ENCODE data around the gene ZNF488.
"Not testable (repeated sequence)": the region's sequence is repeated elsewhere in the genome, so short reads cannot be mapped to it uniquely, and the experiment has no call there.

ZNF488 gene, protein sequence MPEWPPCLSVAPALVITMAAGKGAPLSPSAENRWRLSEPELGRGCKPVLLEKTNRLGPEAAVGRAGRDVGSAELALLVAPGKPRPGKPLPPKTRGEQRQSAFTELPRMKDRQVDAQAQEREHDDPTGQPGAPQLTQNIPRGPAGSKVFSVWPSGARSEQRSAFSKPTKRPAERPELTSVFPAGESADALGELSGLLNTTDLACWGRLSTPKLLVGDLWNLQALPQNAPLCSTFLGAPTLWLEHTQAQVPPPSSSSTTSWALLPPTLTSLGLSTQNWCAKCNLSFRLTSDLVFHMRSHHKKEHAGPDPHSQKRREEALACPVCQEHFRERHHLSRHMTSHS

DNA sequence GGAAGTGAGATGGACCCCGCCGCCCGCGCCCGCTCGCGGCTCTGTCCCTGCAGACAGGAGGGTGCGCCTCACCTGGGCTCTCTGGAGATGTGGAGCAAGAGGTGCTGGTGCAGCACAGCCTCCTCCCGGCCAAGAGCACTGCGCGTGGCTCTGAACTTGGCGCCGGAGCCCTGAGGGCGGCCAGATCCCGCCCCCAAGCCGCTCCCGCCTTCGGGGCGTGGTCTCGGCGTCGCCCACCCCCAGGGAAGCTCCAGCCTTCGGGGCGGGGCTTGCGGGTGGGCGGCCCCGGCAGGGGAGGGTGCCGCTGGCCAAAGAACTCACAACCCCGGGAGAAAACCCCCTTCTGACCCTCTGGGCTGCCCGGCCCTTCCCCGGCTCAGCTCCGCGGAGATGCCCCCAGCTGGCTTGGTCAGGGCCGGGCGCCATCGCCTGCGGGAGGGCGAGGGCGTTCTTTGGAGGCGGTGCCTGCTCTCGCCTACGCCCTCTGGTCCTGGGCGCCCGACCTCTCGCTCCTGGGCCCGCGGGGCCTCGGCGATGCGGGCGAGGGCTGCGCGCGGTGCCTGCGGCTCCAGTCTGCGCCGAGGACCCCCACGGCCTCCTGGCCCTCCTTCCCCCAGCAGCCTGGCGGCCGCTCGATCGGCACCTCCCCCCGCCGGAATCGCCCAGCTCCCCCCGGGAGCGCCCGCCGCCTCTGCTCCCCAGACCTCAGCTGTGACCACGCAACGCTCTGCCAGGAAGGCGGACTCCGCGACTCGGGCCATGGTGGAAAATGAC lies at the start of gene ZNF488:
Gene ZNF488 (minus strand): TSS at position 146 of the 774 bp plus-strand sequence. CDS start 15,464 bp downstream, outside the sequence.
- DNase-seq, result peak; percentile 82 to 91 (median 85)

DNA sequence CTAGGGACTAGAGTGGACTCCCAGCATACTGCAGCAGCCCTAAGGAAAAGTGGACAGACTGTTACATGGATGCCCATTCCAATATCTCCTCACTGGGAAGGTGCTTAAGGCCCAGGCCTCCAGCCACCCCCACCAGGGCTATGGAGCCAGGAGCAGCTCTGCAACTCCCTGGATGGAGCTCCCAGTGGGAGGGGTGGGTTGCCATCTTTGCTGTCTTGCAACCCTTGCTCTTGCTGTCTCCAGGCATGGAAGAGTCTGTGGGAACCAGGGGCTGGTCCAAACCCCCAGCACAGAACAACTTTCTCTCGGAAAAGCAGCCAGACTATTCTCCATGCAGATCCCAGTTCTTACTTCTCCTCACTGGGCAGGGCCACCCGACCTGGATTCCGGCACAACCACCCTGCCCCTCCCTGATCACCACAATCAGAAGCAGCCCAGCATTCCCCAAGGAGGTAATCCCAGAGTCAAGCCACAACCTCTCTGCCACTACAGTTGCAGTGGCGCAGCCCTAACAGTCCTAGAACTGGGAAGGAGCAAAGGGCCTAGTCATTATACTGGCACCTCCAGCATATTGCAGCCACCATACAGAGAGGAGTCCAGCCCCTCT lies 41.8 kb upstream of the ZNF488 start:
- no peak for DNase-seq

DNA sequence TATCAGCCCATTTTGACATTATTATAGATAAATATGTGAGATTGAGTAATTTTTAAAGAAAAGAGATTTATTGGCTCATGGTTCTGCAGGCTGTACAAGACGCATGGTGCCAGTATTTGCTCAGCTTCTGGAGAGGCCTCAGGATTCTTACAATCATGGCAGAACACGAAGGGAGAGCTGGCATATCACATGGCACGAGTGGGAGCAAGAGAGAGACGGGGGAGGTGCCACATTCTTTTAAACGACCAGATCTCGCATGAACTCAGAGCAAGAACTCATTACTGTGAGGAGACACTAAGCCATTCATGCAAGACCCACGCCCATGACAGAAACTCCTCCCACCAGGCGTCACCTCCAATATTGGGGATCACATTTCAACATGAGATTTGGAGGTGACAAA lies 40.1 kb upstream of the ZNF488 start:
- DNase-seq, result no peak

DNA sequence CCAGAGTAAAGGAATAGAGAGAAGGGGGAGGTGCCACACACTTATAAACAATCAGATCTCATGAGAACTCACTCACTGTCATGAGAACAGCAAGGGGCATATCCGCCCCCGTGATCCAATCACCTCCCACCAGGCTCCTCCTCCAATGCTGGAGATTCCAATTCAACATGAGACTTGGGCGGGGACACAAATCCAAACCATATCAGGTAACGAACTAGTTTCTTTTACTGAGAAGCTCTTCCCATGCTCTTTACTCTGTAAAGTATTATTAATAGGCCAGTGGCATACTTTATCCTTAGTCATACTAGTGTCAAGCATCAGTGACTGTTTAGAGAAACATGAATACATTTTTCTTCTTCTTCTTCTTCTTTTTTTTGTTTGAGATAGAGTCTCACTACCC lies 39.4 kb upstream of the ZNF488 start:
- DNase-seq, result no peak

DNA sequence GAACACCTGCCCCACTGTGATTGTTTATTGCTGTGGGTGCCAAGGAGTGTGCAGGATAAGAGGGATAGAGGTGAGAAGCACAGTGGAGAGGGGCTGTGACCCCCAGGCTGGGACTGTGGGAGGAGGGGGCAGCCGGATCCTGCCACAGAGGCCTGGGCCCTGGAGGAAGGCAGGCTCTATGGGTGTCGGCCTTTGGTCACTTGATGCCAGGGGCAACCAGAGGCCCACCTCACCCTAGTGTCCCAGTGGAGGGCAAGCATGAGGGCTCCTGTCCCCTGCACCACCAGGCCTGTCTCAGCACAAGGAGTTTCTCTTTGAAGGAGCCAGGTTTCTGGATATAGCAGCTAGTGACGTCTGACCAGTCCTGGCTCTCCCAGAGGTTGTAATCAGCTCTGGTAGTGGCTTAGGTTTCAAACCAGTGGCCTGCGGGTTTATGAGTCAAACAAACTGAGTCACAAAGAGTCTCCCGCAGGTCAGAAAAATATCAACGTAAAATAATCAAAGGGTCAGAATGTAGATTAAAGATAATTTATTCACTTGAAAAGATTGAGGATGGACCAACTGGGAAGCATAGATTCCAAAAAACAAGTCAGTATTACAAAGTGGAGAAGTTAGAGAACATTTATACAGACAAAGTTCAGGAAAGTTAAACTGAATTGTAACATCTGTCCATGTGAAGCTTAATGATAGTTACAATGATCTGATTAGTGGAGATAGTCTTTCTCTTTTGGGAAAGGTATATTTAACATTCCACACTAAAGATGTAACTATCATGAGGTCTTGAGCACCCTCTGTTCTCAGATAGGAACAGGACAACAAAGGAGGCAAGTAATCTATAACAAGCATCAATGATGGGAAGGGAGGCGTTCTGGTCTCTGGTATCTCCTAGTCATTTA lies 37.2 kb upstream of the ZNF488 start:
- DNase-seq, result no peak

DNA sequence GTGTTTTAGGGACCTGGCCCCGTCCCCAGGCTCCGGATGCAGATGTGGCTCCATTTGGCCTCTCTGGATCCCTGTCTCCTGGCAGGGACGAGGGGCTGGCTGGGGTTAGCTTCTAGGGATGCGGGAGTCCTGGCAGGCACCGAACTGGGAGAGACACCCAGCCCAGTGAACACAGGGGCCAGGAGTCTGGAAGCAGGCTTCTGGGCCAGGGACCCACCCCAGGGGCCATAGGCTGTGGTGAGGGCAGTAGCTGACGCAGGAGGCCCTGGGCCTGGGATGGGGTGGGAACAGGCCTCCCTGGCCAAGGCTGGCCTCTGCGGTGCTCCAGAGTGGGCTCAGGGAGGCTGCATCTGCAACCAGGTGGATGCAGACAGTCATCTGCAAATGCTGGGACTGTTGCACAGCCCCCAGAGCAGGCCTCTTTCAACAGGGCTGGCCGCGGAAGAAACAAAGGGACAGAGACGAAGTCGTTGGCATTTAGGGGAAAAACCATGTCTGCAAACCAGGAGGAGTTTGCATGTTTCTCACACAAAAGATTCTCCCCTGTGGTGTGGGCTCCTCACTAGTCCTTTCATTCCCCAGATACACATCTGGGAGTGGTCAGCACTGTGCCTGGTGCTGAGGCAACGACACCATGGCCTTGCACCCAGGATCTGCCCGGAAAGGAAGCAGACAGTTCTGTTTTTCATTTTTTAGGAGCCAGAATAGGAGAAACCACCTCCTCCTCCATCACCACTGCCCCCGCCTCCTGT lies 36.4 kb upstream of the ZNF488 start:
- DNase-seq, result no peak

DNA sequence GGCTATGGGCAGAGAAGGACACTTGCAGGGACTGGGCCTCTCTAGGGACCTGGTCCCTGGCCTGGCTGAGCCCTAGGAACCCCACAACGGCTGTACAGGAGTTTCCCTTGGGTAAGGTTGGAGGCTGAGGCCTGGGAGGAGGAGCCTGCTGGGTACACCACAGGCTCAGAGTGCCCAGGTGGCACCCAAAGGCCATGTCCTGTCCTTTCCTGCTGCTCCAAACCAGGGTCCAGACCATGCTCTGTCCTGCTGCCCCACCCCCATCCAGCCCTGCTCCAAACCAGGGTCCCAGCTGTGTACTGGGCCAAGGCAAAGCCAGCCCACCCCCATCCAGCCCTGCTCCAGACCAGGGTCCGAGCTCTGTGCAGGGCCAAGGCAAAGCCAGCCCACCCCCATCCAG lies 35.3 kb upstream of the ZNF488 start:
- DNase-seq, result no peak

DNA sequence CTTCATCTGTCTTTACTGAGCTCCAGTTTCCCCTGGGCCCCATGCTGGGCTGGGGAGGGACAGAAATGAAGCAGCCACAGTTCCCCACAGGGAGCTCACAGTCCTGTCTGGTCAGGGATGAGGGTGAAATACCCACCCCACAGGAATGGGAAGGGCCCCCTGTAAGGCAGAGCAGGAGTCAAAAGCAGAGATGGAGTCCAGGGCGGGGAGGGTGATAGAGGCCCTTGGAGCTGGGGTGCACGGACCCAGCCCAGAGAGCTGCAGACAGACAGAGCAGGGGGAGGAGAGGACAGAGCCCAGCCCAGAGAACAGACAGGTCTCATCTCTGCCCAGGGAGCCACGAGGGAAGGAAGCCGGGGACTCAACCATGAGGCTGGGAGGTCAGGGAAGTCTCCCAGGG lies 34.9 kb upstream of the ZNF488 start:
- DNase-seq, result no peak

DNA sequence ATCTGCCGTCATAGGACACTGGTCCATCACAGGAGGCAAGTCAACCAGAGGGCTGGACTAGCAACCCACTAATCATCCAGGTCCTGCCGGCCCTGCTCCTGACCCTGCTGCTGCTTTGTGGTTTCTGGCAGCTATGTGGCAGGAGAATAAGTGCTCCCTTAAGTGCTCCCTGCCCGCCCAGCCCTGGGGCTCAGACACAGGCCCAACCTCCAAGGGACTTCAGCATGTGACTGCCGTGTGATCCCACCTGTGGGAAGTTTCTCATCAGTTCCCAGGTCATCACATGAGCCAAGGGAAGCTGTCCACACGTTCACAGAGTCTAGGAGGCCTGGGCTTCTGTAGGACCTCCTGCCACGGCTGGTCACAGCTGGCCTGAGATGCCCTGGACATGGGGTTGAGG lies 34.2 kb upstream of the ZNF488 start:
- no peak for DNase-seq

DNA sequence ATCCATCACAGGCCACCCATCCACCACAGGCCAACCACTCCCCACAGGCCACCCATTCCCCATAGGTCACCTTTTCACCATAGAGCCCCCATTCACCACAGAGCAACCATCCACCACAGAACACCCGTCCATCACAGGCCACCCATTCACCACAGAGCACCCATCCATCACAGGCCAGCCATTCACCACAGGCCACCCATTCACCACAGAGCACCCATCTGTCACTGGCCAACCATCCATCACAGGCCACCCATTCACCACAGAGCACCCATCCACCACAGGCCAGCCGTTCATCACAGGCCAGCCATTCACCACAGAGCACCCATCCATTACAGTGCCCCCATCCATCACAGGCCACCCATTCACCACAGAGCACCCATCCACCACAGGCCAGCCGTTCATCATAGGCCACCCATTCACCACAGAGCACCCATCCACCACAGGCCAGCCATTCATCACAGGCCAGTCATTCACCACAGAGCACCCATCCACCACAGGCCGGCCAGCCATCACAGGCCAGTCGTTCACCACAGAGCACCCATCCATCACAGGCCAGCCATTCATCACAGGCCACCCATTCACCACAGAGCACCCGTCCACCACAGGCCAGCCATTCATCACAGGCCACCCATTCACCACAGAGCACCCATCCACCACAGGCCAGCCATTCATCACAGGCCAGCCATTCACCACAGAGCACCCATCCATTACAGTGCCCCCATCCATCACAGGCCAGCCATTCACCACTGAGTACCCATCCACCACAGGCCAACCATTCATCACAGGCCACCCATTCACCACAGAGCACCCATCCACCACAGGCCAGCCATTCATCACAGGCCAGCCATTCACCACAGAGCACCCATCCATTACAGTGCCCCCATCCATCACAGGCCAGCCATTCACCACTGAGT lies 32.5 kb upstream of the ZNF488 start:
- not testable (repeated sequence) for DNase-seq

DNA sequence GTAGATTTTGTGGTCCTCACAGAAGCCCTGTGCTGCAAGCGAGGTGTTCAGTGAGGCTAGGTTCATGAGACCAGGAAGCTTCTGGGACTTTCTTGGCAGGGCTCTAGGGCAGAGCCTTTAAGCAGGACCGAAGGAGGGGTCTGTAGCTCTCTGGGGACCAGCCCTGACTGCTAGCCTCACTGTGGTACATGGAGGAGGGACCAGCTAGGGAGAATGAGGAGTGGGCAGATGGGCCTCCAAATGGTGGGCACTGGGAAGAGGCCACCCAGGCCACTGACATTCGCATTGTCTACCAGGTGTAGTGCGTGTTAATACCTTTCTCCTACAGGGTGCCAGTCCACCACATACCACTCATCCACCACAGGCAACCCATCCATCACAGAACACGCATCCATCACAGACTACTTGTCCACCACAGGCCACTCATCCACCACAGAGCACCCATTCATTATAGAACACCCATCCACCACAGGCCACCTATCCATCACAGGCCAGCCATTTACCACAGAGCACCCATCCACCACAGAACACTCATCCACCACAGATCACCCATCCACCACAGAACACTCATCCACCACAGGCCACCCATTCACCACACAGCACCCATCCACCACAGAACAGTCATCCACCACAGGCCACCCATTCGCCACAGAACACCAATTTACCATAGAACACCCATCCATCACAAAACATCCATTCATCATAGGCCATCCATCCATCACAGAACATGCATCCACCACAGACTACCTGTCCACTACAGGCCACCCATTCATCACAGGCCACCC lies 31.6 kb upstream of the ZNF488 start:
- no peak for DNase-seq

DNA sequence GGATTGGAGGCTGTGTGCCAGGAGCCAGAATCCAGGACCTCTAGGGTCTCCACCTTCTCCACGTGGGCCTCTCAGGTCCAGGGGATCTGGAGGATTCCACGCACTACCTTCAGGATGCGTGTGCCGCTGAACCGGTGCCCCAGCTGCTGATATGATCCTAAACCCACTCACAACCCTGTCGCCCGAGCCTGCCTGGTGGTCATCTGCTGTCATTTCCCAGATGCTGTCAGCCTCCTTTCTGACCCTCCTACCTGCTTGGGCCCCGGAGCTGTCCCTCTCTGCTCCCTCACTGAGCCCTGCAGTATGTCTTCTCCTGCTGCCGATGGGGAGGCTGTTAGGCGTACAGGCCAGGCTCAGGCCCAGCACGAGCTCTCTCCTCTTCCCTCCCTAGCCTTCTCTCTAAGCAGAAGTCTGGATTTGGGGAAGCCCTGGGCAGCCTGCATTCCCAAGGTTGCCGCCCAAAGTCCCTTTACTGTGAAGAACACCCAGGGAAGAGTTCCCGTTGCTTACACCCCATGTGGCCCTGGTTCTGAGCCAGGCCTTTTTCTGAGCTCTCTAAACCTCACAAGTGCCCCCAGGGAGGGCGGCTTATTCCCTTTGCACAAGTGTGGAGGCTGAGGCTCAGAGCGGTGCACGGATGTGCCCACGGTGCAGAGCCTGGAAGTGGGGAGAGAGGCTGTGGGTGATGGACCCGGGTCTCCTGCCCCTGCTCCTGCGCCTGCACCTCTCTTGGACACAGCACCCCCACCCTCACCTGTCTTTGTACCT lies 30.8 kb upstream of the ZNF488 start:
- no peak for DNase-seq

DNA sequence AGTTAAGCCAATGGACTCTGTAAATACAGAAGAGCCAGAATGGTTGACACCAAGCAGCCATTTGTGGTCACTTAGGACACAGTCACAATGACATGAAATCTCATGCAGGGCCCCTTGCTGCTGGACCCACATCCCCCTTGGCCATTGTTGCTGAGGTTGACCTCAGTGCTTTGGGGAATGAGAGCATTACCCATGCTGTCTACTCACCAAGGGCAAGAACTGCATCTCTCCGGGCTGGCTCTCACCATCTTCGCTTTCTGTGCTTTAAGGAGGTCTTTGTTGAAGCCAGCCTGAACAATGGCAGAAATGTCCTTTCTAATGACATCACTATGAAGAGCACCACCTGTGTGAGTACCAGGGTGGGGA lies 30.1 kb upstream of the ZNF488 start:
- no peak for DNase-seq

DNA sequence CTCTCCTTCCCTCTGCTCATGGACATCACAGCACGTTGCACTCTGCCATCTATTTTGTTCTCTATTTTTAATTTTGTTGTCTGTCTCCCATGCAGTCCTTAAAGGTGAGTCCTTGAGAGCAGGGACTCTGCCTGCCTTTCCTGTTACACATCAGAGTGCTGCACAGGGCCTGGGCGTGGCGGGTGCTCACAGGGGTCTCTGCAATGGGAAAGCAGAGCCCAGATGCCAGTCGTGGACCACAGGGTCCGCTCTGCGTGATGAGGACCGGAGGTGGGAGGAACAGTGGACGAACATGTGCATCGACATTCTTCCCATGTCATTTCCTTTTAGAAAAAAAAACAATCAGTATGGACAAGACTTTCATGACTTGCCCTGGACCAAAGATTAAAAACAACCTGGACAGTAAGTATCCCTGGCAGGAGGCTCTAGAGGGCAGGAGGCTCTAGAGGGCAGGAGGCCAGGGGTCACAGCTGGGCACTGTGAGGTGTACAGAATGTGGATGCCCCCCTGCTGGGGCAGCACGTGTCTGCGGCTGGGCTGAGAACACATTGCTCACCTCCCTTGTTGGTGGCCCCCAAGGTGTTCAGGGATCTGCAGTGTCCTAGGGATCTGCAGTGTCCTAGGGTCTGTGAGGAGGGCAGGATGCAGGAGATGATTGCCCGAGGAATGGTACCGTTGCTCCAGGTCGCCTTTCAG lies 29.6 kb upstream of the ZNF488 start:
- DNase-seq, result no peak

DNA sequence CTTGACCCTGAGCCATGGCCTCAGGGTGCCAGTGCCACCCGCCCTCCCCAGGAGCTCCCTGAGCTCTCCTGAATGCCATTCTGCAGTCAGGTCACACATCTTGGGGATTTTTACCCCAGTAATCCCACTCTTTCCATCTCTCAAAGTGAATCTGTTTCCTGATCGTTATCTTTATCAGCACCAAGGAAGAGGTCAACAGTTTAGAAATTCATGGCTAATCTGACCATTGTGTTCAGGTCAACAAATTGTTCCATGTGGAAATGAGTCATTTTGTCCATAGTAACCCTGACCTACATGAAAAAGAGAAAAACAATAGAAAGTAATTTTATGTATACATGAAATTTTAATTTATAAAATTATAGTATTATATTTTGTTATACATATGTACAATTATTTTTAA lies 28.8 kb upstream of the ZNF488 start:
- DNase-seq, result no peak

DNA sequence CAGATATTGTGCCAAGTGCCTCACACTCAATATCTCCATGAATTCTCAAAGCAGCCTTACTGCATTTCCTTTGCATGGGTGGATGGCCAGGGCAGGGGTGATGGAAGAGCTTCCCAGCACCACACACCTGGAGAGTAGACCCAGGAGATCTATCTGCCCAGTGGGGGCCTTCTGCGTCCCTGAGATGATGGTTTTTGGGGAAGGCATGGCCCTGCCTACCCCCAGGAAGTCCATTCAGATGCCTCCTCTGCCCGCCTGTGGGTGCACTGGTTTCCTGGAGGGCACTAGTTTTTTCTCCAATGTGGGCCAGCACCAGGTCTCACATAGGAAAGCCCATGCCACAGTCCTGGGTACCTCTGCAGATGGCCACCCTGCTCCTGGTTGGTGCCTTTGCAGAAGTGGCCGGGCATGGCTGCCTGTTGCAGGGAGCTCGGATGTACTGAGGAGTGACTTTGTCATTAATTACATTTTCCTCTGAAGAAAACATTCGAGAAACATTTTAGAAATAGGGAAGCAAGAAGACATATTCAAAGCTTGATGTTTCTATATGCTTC lies 28.2 kb upstream of the ZNF488 start:
- DNase-seq, result no peak

DNA sequence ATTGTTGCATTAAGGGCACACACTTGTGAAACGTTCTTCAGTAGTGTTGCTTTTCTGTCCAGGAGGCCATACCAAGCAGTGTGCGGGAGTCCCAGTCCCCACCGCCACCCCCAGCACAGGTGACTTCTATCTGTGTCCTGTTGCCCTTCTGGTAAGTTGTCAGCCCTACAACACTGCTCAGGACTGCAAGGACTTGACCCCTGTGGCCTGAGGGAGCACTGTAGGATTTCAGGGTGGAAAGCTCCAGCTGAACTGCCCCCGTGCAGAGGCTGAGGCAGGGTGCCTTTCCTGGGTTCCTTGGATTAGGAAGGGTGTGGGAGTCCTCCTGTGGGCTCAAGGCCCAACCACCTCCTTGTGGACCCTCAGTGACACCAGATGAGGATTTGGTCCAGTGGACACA lies 26.8 kb upstream of the ZNF488 start:
- no peak for DNase-seq

DNA sequence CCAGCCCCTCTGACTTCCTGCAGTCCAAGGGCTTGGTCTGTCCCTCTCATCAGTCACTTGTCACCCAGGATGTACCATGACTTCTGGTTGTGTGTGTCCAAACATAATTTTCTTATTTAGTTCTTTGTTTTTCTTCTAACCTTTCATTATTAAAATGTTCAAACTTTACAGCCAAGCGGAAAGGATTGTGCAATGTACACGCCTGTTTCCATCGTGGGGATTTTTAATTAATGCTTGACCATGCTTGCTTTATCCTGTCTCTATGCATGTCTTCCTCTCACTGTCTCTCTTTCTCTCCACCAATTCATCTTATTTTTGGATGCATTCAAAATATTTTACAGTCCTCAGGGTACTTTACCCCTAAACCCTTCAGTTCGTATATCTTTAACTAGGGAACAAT lies 26.2 kb upstream of the ZNF488 start:
- no peak for DNase-seq

DNA sequence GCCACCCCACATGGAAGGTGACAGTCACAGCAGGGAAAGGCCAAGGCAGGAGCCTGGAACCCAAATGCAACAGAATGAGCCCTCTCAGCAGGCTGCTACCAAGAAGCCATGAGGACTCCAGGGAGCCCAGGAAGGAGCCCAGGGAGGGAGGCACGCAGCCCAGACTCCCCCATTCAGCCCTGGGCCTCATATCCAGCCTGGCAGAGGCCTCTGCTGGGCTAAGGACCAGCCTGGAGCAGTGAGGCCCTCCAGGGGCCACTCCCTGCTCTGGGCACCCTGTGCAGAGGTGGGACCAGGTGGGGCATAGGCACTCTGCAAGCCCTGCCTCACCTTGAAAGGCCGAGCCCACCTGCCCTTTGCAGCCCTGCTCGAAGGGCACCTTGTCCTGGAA lies 25.8 kb upstream of the ZNF488 start:
- DNase-seq, result no peak

Measured in NCI-H1417 (cell line).